GM20431 (cell line): Measurements from ENCODE around the gene TTLL5.

Source experiments
- in situ Hi-C: fragments of 300-500 bp; cut with MseI, MboI; formaldehyde crosslinking; loops from one replicate; pipeline ENCODE4 v1.15.0; 2020; ENCODE audit warnings: low sequenced_read_pairs; ENCODE audit not compliant: unreplicated experiment

The TTLL5 gene

DNA sequence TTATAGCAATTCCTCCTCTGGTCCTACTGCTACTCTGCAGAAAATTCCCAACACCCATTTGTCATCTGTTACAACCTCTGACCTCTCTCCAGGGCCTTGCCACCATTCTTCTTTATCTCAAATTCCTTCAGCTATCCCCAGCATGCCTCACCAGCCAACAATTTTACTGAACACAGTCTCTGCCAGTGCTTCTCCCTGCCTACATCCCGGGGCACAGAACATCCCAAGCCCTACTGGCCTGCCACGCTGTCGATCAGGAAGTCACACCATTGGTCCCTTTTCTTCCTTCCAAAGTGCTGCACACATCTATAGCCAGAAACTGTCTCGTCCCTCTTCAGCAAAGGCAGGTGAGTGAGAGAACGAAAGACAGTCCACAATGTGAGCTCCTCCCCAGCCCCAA lies 122.1 kb downstream of the TTLL5 start:
- in situ Hi-C loops = no loop called here

DNA sequence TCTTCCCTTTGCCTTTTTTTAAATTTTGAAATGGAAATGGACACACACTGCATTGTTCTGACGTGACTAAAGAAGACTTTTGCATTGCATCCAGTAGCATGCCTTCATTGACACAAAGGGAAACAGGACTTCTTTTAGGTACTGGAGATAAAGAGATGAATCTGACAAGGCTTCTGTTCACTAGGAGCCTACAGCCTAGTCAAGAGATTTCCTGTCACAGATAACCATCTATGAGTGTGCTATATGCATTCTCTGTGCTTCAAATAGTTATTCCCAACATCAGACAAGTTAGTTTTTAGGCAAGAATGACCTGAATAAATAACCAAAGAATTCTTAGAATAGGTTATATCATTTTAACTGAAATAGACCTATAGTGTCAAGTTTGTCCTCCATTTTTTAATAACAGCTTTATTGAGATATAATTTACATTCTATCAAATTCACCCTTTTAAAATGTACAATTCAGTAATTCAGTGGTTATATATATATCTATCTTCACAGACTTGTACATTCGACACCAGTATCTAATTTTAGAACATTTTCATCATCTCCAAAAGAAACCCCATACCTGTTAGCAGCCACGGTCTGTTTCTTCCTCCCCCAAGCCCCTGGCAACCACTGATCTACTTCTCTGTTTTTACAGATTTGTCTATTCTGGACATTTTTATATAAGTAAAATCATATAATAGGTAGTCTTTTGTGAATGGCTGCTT lies 122.7 kb downstream of the TTLL5 start:
- in situ Hi-C loops = no loop called here

GRCh38 chr14:75784314-75784686 lies 123.3 kb downstream of the TTLL5 start:
- in situ Hi-C loops = no loop called here

DNA sequence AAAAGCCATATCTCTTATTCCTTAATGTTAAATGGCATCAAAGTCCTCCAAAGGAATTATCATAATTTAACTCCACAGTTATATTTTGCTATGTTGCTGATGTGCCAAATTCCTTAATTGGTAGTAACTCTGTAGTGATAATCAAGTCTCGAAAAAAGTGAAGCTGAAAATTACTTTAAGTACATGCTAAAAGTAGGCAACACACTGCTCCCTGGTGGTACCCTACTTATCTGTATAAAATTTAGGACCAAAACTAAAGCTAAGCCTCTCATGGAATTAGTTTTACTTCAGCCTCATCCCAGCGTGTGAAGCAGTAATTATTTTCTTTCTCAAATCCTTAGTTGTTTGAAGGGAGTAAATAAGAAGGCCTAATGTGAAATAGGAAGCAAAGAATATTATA lies 132.8 kb downstream of the TTLL5 start:
- in situ Hi-C loops = no loop called here

DNA sequence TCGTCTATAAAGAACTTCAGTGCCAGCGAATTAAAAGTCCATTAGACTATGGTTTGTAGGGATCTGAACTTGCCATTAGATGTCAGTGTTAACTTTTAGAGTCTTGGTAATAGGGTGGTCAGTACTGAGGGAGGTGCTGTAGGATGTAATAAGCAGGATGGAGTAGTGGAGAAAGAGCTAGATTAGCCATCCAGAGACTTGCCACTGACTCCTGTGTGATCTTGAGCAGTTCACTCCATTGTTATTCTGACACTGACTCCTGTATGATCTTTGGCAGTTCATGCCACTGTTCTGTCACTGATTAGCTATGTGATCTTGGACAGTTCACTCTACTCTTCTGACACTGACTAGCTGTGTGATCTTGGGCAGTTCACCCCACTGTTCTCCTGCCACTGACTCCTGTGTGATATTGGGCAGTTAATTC lies 133.6 kb downstream of the TTLL5 start:
- in situ Hi-C loops = no loop called here

GRCh38 chr14:75800792-75801191 lies 139.7 kb downstream of the TTLL5 start:
- in situ Hi-C loops = no loop called here

- in situ Hi-C loops = no loop called here
Measured at GRCh38 chr14:75802486-75802885, 141.4 kb downstream of the TTLL5 start.

GRCh38 chr14:75803765-75804164 lies 142.7 kb downstream of the TTLL5 start:
- in situ Hi-C loops = no loop called here

- in situ Hi-C loops = no loop called here
Measured at GRCh38 chr14:75804570-75805275, 143.7 kb downstream of the TTLL5 start.

GRCh38 chr14:75805646-75806045 lies 144.6 kb downstream of the TTLL5 start:
- in situ Hi-C loops = no loop called here

DNA sequence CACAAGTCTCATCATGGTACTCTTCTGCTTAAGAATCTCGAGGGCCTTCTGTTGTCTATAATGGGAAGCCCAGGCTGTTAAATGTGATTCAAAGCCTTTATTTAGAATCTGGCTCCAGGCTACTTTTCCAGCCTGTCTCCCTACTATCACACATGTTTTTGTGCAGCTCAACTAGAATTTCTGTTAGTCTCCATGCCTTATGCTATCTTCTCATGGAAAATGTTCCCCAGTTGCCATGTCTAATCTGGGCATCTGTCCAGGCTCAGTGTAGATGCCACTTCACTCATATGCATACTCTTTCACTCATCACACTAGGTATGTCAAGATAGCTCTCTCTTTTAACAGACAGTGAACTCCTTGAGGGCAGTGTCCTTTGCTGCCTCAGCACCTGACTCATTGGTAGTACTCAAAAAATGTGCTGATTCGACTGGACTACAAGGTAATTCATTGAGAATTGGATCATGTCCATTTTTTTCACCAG lies 145.3 kb downstream of the TTLL5 start:
- in situ Hi-C loops = no loop called here

DNA sequence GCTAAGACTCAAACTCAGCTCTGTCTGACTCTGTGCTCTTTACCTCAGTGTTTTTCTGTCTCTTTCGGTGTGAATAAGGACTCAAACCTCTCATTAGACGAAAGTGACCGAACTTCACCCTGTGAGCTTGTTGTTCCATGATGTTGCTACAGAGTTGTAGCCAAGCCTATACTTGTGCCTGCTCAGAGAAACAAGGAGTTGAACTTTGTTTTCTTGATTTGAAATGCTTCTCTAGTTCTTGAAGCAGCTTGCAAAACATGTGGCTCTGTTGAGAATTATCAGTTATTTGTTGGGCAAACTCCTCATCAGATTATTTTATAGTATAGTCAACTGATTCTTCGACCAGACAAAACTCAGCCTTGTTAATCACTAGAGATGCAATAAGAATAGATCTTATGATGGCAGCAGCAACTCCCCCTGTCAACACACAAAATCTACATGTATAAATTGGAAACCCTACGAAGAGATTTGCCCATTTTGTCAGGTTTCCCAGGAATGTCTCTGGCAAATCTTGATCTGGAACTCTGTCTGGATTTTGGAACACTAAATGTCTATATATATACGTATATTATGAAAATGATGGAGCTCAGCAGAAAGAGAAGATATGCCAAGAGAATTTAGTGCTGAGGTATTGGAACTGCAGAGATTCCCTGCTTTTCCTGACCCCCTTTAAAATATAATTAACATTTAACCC lies 146.8 kb downstream of the TTLL5 start:
- in situ Hi-C loops = no loop called here

DNA sequence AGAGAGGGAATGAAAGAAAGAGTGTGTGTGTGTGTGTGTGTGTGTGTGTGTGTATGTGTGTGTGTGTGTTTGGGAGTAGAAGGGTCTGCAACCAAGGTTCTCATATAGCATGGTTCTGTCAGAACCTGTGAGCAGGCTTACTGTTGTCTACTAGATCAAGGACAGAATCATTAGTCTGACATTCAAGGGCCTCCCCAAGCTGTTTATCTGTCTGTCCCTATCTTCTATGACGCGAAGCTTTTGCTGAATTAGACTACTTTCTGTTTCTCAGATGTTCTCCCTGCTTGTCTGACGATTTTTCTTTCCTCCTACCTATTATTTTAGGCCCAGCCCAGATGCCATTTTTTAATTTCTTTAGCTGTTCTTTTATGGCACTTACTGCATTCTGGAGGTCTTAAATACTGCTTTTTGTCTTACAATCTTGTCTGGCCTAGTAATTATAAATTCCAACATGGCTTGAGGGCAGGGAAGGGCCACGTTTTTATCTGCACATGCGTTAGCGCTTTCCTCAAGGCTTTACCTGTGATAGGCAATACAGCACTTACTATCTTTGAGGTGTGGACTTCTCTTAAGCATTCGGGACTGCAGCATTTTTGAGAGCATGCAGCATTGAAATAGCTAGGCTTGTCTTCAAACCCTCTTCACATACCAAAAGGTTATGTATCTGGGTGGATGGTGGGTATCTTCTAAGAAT lies 150.2 kb downstream of the TTLL5 start:
- in situ Hi-C loops = no loop called here

DNA sequence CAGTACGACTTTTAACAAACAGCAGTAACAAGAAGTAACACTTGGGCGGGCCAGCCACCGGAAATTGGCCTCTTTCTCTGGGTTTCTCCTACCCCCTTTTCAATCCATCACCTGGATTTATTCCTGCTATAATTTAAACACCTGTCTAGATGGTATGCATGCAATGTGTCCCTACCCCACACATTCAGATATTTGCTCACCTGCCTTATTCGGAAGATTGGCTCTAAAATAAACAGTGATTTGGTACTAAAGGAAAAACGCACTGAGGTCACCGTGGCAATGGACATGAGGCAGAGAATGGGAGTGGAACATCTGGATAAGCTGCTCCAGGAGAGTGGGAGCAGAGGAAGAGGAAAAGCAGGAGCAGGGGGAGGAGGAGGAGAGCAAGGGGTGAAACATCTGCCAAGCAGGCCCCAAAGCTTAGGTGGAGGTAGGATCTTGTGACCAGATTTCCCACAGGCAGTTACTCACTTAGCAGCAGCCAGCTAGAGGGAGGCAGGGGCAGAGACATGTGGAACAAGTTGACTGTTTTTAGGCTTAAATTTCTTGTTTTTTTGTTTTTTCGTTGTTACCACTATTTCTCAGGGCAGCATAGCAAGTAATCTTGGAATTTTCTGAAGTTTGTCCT lies 150.9 kb downstream of the TTLL5 start:
- in situ Hi-C loops = no loop called here

DNA sequence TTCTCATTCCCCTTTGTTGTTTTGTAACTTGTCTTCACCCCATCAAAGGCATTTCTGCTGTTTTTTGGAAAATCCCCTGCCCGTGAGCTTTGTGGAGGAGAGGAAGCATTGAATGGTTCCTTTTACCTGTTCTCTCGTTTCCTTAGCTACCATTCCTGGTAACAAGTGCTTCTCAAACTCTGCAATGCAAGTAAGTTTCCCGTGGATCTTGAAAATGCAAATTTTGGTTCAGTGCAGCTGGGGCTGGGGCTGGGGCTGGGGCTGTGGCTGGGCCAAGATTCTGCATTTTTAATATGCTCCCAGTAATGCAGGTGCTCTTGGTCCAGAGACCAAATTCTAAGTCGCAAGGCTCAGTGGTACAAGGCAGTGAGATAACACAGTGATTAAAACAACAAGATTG lies 151.6 kb downstream of the TTLL5 start:
- in situ Hi-C loops = no loop called here

DNA sequence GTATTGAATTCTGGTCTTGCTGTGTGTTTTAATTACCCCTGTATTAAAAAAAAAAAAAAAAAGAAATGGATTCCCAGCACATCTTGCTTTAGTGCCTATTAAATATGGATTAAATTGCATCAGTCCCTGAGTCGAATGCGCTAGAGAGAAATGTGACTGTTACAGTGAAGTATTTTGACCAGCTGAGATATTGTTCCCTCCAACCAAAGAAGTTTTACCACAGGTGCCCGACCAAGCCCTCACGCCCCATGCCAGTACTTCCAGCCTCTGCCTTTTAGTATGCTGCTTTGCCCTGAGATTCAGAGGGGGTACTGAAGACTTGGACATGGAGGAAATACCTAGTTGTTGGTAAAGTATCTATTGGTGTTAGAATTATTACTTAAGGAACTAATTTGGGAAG lies 159.7 kb downstream of the TTLL5 start:
- in situ Hi-C loops = no loop called here

DNA sequence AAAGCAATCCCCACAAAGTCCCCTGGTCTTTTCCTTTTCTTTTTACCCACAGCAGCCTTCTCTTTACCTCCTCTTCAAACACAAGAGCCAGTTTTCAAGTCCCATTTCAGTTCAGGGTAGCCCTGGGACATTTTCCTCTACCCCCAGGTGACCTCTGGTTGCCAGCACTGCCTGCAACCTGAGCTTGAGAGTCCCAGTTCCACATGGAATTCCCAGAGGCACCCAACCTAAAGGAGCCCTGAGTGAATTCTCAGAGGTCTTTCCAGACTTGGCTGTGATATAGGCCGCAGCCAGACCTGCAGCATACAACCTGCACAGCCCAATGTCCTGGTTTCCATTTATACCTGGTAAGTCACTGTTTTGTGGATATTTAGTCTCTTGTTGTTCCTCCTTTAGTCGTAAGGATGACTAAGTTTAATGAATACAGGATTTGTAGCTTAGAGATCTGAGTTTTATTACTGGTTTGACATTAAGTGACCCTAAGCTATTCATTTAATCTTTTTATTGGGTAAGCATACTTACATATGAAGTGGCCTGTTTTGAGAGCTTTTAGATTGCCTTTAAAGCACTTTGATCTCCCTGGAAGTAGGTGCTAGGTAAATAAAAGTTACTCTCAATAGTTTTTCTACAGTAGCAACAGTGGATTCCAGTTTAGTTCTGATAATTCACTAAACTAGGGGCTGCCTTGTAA lies 160.9 kb downstream of the TTLL5 start:
- in situ Hi-C loops = no loop called here

DNA sequence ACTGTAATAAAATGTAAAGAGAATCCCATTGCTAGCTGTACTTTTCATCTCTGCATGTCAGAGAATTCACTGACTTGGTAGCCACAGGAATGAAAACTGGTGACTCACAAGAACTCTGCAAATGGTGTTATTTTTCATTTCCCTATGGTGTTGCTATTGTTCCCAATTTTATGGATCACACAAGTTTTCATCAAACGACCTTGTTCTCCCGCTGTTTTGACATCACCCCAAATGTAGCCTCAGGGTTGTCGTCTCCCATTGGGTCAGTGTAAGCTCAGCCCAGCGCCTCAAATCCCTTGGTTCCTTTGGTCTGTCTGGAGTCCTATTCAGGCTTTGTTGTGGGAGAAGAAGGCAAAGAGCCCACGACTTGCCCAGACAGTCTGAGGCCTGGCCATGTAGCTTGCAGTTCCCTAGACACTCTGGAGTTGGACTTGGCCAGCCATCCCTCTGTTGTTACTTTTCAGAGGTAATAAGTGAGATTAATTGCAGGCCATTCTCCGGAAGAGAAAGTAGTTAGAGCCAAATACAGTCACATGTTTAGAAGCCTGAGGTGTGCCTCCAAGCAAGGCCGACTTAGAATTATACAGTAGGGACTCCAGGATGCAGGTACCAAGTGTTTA lies 161.6 kb downstream of the TTLL5 start:
- in situ Hi-C loops = no loop called here

- in situ Hi-C loops = no loop called here
Measured at GRCh38 chr14:75823334-75823733, 162.3 kb downstream of the TTLL5 start.
